ENCODE data around the gene SPATA2. TPM values are rescaled to one million over a fixed set of nuclear protein-coding genes. Genes with fewer than 3 reads are reported as not detected.

The SPATA2 gene
- total RNA-seq, 1 donor from 2014 or later: 9.7 TPM

- no peak for DNase-seq
- Mint-ChIP-seq H3K4me1 (ENCODE audit: low read depth, unreplicated experiment) (peaks cover 15% of the 10 kb centered on the region), H3K9me3 (ENCODE audit: unreplicated experiment) (peaks cover under 1% of the 10 kb centered on the region), H3K4me3 (ENCODE audit: unreplicated experiment) (peak overlapping the region; percentile 86), H3K36me3 (ENCODE audit: unreplicated experiment) (no peaks in the 10 kb centered on the region), H3K27ac (ENCODE audit: unreplicated experiment) (no peak overlapping the region), H3K27me3 (ENCODE audit: unreplicated experiment) (peaks cover 2% of the 10 kb centered on the region)
- TF ChIP-seq CTCF (IDR thresholded peaks at IDR 0.05; ENCODE audit: partially characterized antibody, unreplicated experiment): no peak
Observed at GRCh38 chr20:49913399-49914047, 1.8 kb downstream of the SPATA2 start.

- Mint-ChIP-seq H3K4me1 (ENCODE audit: low read depth, unreplicated experiment) (peaks cover 7% of the 10 kb centered on the region), H3K27me3 (ENCODE audit: unreplicated experiment) (peaks cover 3% of the 10 kb centered on the region), H3K27ac (ENCODE audit: unreplicated experiment) (no peak overlapping the region), H3K9me3 (ENCODE audit: unreplicated experiment) (no peaks in the 10 kb centered on the region), H3K36me3 (ENCODE audit: unreplicated experiment) (peaks cover 4% of the 10 kb centered on the region), H3K4me3 (ENCODE audit: unreplicated experiment) (no peak overlapping the region)
- no peak for TF ChIP-seq CTCF (IDR thresholded peaks at IDR 0.05; ENCODE audit: partially characterized antibody, unreplicated experiment)
- DNase-seq: no peak
Observed at GRCh38 chr20:49910340-49910706, 5.0 kb downstream of the SPATA2 start.

GRCh38 chr20:49909499-49910339 is 5.6 kb downstream of the SPATA2 start:
- H3K27me3 Mint-ChIP-seq (ENCODE audit: unreplicated experiment): peaks cover 3% of the 10 kb centered on the region
- TF ChIP-seq CTCF (IDR thresholded peaks at IDR 0.05; ENCODE audit: partially characterized antibody, unreplicated experiment): peak; percentile 33
- H3K36me3 Mint-ChIP-seq (ENCODE audit: unreplicated experiment): peaks cover 5% of the 10 kb centered on the region
- peak overlapping the region; percentile 40 for H3K27ac Mint-ChIP-seq (ENCODE audit: unreplicated experiment)
- H3K4me3 Mint-ChIP-seq (ENCODE audit: unreplicated experiment): no peak overlapping the region
- no peaks in the 10 kb centered on the region for H3K9me3 Mint-ChIP-seq (ENCODE audit: unreplicated experiment)
- DNase-seq: peak; percentile 65
- H3K4me1 Mint-ChIP-seq (ENCODE audit: low read depth, unreplicated experiment): peaks cover 7% of the 10 kb centered on the region

GRCh38 chr20:49908258-49908565 is 7.1 kb downstream of the SPATA2 start:
- DNase-seq: no peak
- Mint-ChIP-seq H3K4me1 (ENCODE audit: low read depth, unreplicated experiment) (peaks cover 3% of the 10 kb centered on the region), H3K27ac (ENCODE audit: unreplicated experiment) (no peak overlapping the region), H3K9me3 (ENCODE audit: unreplicated experiment) (no peaks in the 10 kb centered on the region), H3K27me3 (ENCODE audit: unreplicated experiment) (peaks cover 3% of the 10 kb centered on the region), H3K4me3 (ENCODE audit: unreplicated experiment) (no peak overlapping the region), H3K36me3 (ENCODE audit: unreplicated experiment) (peaks cover 5% of the 10 kb centered on the region)
- no peak for TF ChIP-seq CTCF (IDR thresholded peaks at IDR 0.05; ENCODE audit: partially characterized antibody, unreplicated experiment)
